ENCODE results near the gene PCED1B.

GRCh38 chr12:47122602-47123001 lies 43.2 kb downstream of the PCED1B start:
- TF ChIP-seq EZH2phosphoT487 (IDR thresholded peaks at IDR 0.05) (no peak), CTCF (IDR thresholded peaks at IDR 0.05) (no peak)

Data from neural progenitor cell (in vitro differentiated cells).